Bronchial epithelial cell (primary cell): ENCODE measurements around the gene PRKCE. TPM values are rescaled to one million over a fixed set of nuclear protein-coding genes. Genes with fewer than 3 reads are reported as not detected.

ENCODE experiments used
- DNase-seq: peaks from one replicate; pipeline ENCODE4 v3.0.0-alpha.2; 2010; ENCODE audit warnings: low read depth
- FAIRE-seq: peaks from 2 replicates; lab custom pipeline; 2011; peaks lifted over from hg19 to GRCh38; lab: Jason Lieb, UNC
- H3K27me3 ChIP-seq: 2 replicates; pipeline ENCODE4 v1.5.1; 2011; ENCODE audit warnings: low read length; ENCODE audit not compliant: control insufficient read depth, insufficient read depth
- H3K36me3 ChIP-seq: 2 replicates; pipeline ENCODE4 v1.5.1; 2011; ENCODE audit warnings: low read length; ENCODE audit not compliant: control insufficient read depth, insufficient read depth
- H3K4me3 ChIP-seq: 2 replicates; pipeline ENCODE4 v1.5.1; 2011; ENCODE audit warnings: mild to moderate bottlenecking, low read depth, low read length, control low read depth
- total RNA-seq: library from RNA; depleted of rRNA; stranded (reverse); fragments of >200 nt; gene quantifications from 2 replicates; pipeline ENCODE4 v1.2.1, GENCODE V29; 2014
- TF ChIP-seq, protein P1 (sequence below): IDR thresholded peaks from 2 replicates; pipeline ENCODE4 v1.5.1; 2011; ENCODE audit warnings: mild to moderate bottlenecking, moderate library complexity, low read length, control low read depth, inconsistent platforms; ENCODE audit not compliant: insufficient read depth, severe bottlenecking

Gene PRKCE
- total RNA-seq, 1 donor from 2014 or later, result 6.3 TPM

DNA sequence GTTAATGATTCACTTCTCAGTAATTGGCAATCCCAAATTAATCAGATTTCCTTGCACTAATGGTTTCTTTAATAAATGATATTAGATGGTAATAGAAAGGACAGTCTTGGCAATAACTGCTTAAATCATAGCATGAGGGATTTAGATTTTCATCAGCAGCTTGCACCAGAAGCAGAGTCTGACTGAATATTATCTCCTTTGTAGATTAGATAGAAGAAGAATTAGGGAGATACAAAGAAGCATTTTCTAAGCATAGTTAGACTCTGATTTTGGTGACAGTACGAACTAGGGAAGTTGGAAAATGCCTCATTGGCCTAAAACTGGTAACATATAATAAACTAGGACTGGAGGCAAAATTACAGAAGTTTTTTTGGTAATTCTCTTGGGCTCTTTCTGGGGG lies 412.9 kb downstream of the PRKCE start:
- no peak overlapping the region for H3K4me3 ChIP-seq
- H3K27me3 ChIP-seq, result no peaks in the 10 kb centered on the region
- DNase-seq (no peak), FAIRE-seq (no peak)
- TF ChIP-seq, protein P1, sequence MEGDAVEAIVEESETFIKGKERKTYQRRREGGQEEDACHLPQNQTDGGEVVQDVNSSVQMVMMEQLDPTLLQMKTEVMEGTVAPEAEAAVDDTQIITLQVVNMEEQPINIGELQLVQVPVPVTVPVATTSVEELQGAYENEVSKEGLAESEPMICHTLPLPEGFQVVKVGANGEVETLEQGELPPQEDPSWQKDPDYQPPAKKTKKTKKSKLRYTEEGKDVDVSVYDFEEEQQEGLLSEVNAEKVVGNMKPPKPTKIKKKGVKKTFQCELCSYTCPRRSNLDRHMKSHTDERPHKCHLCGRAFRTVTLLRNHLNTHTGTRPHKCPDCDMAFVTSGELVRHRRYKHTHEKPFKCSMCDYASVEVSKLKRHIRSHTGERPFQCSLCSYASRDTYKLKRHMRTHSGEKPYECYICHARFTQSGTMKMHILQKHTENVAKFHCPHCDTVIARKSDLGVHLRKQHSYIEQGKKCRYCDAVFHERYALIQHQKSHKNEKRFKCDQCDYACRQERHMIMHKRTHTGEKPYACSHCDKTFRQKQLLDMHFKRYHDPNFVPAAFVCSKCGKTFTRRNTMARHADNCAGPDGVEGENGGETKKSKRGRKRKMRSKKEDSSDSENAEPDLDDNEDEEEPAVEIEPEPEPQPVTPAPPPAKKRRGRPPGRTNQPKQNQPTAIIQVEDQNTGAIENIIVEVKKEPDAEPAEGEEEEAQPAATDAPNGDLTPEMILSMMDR, result no peak
- H3K36me3 ChIP-seq, result no peaks in the 10 kb centered on the region

DNA sequence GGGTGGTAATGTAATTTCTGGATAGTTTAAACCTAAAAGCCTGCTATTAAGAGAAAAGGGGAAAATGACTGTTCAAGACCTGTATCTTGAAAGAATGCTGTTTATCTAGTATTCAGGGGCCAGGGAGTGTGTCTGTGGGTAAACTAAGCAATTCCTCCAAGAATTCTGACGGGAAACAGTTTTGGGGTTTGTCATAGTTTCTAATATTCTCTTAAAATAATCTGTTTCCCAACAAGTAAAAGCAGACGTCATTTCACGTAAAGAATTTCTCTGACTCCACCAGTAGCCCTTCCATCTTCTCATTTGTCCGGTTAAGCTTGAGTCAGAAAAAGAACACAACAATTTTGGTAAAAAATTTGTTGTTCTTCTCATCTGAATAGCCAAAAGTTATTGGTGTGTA lies 413.7 kb downstream of the PRKCE start:
- Histone ChIP-seq H3K4me3 (no peak overlapping the region), H3K27me3 (no peaks in the 10 kb centered on the region), H3K36me3 (no peaks in the 10 kb centered on the region)
- no peak for DNase-seq
- FAIRE-seq, result no peak
- TF ChIP-seq, protein P1, result no peak

DNA sequence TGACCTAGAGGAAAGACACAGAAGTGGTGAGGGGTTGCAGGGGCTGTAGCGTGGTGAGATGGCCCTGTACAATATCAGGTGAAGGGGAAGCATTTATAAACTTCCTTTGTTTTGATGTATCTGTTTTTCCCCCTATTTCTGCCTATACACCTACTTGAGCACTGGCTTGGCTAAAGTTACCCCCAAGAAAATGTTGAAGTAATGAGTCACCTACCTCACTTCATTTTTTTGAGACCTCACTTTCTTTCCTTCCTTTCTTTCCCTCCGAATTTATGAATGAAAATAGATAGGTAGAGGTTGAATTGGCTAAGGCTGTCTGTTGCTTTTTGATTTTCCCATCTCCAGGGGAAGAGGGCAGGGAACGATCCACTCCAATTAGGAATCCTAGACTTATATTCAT lies 414.6 kb downstream of the PRKCE start:
- TF ChIP-seq, protein P1, result no peak
- DNase-seq (no peak), FAIRE-seq (no peak)
- Histone ChIP-seq H3K27me3 (no peaks in the 10 kb centered on the region), H3K36me3 (no peaks in the 10 kb centered on the region), H3K4me3 (no peak overlapping the region)

DNA sequence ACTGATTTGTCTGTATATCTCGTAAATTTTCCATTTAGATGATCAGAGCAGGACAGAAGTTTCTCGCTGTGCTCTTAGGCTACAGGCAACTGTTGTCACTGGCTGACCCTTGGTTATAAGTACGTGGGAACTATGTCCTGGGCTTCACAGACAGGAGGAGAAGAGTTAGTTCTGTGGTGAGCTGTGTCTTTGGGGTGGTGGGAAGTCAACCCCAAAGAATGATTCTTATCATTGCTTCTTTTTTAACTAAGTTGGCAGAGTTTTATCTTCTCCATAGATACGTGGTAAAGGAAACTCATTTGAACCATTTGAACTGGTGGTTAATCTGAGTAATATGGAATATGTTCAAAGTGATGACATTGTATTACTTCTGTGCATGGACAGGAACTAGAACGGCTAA lies 415.1 kb downstream of the PRKCE start:
- TF ChIP-seq, protein P1, result no peak
- H3K4me3 ChIP-seq, result no peak overlapping the region
- no peaks in the 10 kb centered on the region for H3K36me3 ChIP-seq
- no peaks in the 10 kb centered on the region for H3K27me3 ChIP-seq
- FAIRE-seq, result no peak
- no peak for DNase-seq

DNA sequence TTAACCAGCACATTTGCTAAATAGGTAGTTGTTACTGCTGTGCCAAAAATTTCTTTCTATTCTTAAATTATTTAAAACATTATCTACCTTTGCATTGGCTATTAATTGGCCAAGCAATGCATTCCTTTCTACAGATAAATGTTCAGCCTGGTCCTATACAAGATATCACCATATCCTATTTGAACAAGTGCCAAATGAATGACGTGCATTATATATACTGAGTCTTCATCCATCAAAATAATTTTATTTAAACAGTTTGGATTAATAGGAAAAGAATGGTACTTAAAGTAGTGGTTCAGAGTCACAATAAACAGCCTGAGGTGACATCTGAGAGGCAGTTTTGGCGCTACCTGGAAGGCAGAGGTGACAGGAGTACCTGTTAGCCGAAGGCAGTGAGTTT lies 415.6 kb downstream of the PRKCE start:
- no peaks in the 10 kb centered on the region for H3K27me3 ChIP-seq
- no peak for FAIRE-seq
- H3K36me3 ChIP-seq, result no peaks in the 10 kb centered on the region
- H3K4me3 ChIP-seq, result no peak overlapping the region
- no peak for DNase-seq
- TF ChIP-seq, protein P1, result no peak
